Thoracic aorta (tissue), 2 donors: ENCODE measurements around the gene BICC1. TPM values are rescaled to one million over a fixed set of nuclear protein-coding genes. Genes with fewer than 3 reads are reported as not detected.

Experiments used
- ATAC-seq: fragments of 150-250 bp; one replicate; pipeline ENCODE4 v1.8.0; 2017; ENCODE audit warnings: low read depth; ENCODE audit not compliant: insufficient number of reproducible peaks, low FRiP score
- DNase-seq: peaks from one replicate; pipeline ENCODE4 v3.0.0-alpha.2; 2020; ENCODE audit warnings: low spot score
- H3K27ac ChIP-seq, 2 donors: fragments of 200-600 bp; sonication (generic); 1 replicate in 1 of 2; 2 replicates in 1 of 2; pipeline ENCODE4 v1.5.1; 2016; ENCODE audit warnings: mild to moderate bottlenecking in 2 of 2, moderate library complexity in 2 of 2
- H3K27me3 ChIP-seq: fragments of 200-600 bp; sonication (generic); replicated peaks from 2 replicates; pipeline ENCODE4 v1.6.0; 2016; ENCODE audit warnings: mild to moderate bottlenecking; ENCODE audit not compliant: insufficient read depth
- H3K36me3 ChIP-seq: fragments of 200-600 bp; sonication (generic); one replicate; pipeline ENCODE4 v1.5.1; 2016
- H3K4me1 ChIP-seq, 2 donors: fragments of 200-600 bp; sonication (generic); 1 replicate in 1 of 2; 2 replicates in 1 of 2; pipeline versions ENCODE4 v1.5.1 to v1.6.0; 2016; ENCODE audit warnings: low read depth in 2 of 2, mild to moderate bottlenecking in 1 of 2; ENCODE audit not compliant: control insufficient read depth in 1 of 2
- H3K4me3 ChIP-seq: fragments of 200-600 bp; sonication (generic); 2 replicates; pipeline ENCODE4 v1.5.1; 2016; ENCODE audit warnings: mild to moderate bottlenecking
- H3K9me3 ChIP-seq: fragments of 200-600 bp; sonication (generic); 2 replicates; pipeline ENCODE4 v1.5.1; 2016
- CTCF ChIP-seq: fragments of 200-600 bp; sonication (generic); IDR thresholded peaks from one replicate; pipeline ENCODE4 v1.5.1; 2019; ENCODE audit warnings: antibody characterized with exemption
- total RNA-seq, 2 donors: library from RNA; depleted of rRNA; stranded (reverse); fragments of >200 nt; gene quantifications; one replicate each; pipeline versions ENCODE4 v1.1.0 to v1.2.3, GENCODE V29; 2016

BICC1 gene
- total RNA-seq, 2 donors from 2014 or later, result 20.4 to 28.1 TPM

DNA sequence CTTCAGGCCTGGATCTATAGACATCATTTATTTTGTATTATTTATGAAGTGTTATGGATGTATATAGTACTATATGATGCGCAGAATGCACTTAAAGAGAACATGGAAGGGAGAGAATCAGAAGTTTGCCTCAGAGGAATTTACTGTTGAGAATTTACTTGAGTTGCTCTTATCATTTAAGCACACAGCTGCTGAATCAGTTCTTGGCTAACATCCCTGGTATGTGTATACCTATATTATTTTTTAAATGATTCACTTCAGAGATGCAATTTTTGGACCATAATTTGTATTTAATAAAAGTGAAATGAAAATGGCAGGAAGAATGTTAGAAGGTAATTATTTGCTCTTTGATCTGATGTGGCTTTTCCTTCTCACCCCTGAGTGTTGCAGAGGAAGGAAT, 191.6 kb downstream of the BICC1 start:
- Histone ChIP-seq H3K36me3 (no peaks in the 10 kb centered on the region), H3K9me3 (no peaks in the 10 kb centered on the region), H3K4me3 (no peak overlapping the region), H3K4me1 (peaks cover 29 to 58% of the 10 kb centered on the region in 2 donors), H3K27me3 (no peaks in the 10 kb centered on the region), H3K27ac (peak overlapping the region; percentile 53 to 76)
- DNase-seq (no peak), ATAC-seq (no peak)
- no peak for TF ChIP-seq CTCF

DNA sequence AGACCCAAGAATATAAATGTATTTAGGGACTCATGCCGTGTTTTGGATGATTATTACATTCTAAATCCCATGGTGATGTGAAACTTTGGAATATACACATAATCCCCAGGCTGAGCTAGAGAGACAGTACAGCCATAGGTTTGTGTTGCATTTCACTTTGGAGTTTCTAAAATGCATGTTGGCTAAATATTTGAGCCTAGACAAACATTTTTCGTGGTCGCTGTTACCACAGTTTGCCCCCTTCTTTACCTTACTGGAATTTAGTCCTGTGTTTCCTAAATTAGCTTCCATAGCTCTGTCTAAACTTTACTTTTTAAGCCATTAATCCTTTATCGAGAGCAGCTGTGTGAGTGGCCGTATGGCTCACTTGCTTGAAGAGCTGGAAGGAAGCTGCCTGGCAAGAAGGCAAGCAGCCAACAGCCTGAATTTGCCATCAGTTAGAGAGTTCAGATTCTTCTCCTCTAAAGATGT, 192.0 kb downstream of the BICC1 start:
- no peak for DNase-seq

DNA sequence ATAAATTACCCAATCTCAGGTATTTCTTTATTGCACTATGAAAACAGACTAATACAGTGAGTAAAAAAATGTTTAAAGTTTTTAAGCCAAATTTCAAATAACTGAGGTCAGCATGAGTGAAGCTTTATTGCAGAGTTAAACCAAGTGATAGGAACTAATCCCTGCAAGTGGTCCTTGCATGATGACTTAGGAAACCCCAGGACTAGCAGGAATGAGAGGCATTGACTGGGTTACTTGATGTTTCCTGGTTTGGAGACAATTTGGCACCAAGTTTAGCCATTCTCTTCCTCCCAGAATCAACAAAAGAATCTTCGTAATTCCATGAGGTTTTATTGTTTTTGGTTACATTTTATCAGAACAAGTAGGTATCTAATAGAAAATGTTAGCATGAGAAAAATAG, 194.2 kb downstream of the BICC1 start:
- DNase-seq, result no peak
- TF ChIP-seq CTCF, result no peak
- H3K4me3 ChIP-seq, result no peak overlapping the region

More for the DNA sequence above, 192.0 kb downstream of the BICC1 start:
- H3K36me3 ChIP-seq, result no peaks in the 10 kb centered on the region
- H3K9me3 ChIP-seq, result no peaks in the 10 kb centered on the region
- no peak for TF ChIP-seq CTCF
- no peaks in the 10 kb centered on the region for H3K27me3 ChIP-seq
- H3K27ac ChIP-seq, result peak overlapping the region; percentile 53 to 76
- peaks cover 29 to 58% of the 10 kb centered on the region in 2 donors for H3K4me1 ChIP-seq
- H3K4me3 ChIP-seq, result peak overlapping the region; percentile 53
- ATAC-seq, result no peak

GRCh38 chr10:58712141-58712540, 199.5 kb downstream of the BICC1 start:
- Histone ChIP-seq H3K9me3 (no peaks in the 10 kb centered on the region), H3K4me3 (no peak overlapping the region), H3K4me1 (peaks cover 8 to 23% of the 10 kb centered on the region in 2 donors), H3K27me3 (no peaks in the 10 kb centered on the region), H3K36me3 (no peaks in the 10 kb centered on the region), H3K27ac (no peak overlapping the region)
- TF ChIP-seq CTCF, result no peak
- DNase-seq, result no peak
- ATAC-seq, result no peak

More for the DNA sequence above, 194.2 kb downstream of the BICC1 start:
- H3K27me3 ChIP-seq, result no peaks in the 10 kb centered on the region
- H3K9me3 ChIP-seq, result no peaks in the 10 kb centered on the region
- H3K36me3 ChIP-seq, result no peaks in the 10 kb centered on the region
- H3K27ac ChIP-seq, result no peak overlapping the region
- peaks cover 26 to 40% of the 10 kb centered on the region in 2 donors for H3K4me1 ChIP-seq
- ATAC-seq, result no peak

DNA sequence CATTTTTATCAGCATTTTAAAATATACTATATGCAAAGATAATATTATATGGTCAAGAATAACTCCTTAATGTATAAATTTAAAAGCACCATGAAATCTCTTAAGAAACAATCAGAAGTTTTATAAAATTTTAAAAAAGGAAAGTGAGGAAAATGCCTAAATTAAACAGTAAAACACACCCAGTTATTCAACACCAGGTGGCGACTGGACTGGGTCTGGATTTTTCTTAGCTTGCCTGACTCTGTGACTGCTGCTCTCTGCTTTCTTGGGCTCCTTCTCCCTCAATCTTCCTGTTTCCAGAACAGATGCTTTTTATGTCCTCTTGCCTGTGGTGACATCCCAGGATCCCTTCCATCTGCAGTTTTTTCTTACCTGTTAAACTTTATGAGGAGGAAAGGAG, 200.3 kb downstream of the BICC1 start:
- H3K4me1 ChIP-seq, result peaks cover 8 to 30% of the 10 kb centered on the region in 2 donors
- no peak overlapping the region for H3K27ac ChIP-seq
- ATAC-seq, result no peak
- H3K27me3 ChIP-seq, result no peaks in the 10 kb centered on the region
- no peaks in the 10 kb centered on the region for H3K9me3 ChIP-seq
- TF ChIP-seq CTCF, result no peak
- no peaks in the 10 kb centered on the region for H3K36me3 ChIP-seq
- no peak overlapping the region for H3K4me3 ChIP-seq
- no peak for DNase-seq
